ENCODE measurements around the gene TSPAN16. TPM values are rescaled to one million over a fixed set of nuclear protein-coding genes. Genes with fewer than 3 reads are reported as not detected.

TSPAN16 gene
- total RNA-seq, 2 experiments from 2014 or later: not detected

- Histone ChIP-seq H3K79me2 (ENCODE audit: insufficient read depth, low read depth, low read length) (no peaks in the 10 kb centered on the region), H3K9me3 (ENCODE audit: low read length) (no peaks in the 10 kb centered on the region), H3K4me1 (ENCODE audit: insufficient read depth, low read length, poor library complexity, severe bottlenecking) (peaks cover 36% of the 10 kb centered on the region), H2AFZ (ENCODE audit: low read length) (peak overlapping the region; percentile 78; the same call in 1 of the 2 replicates), H3K27ac (ENCODE audit: low read depth, low read length, poor library complexity, severe bottlenecking) (no peak overlapping the region), H4K20me1 (ENCODE audit: insufficient read depth, low read length) (no peaks in the 10 kb centered on the region), H3K4me3 (ENCODE audit: low read depth, low read length, poor library complexity, severe bottlenecking) (peak overlapping the region; percentile 96), H3K4me2 (ENCODE audit: low read length) (peak overlapping the region; percentile 94), H3K9me2 (ENCODE audit: insufficient read depth, low read length) (no peaks in the 10 kb centered on the region), H3K36me3 (ENCODE audit: insufficient read depth, low read length) (no peaks in the 10 kb centered on the region)
- intact Hi-C loops (cut with micrococcal nuclease; ENCODE audit: unreplicated experiment): no loop called here
- ChIA-PET POLR2A (no interaction called here), CTCF (ENCODE audit: unreplicated experiment) (no interaction called here)
- no peak for DNase-seq (ENCODE audit: low spot score)
- no peak for TF ChIP-seq CTCF (conservative IDR thresholded peaks at IDR 0.05; ENCODE audit: low read length)
- no peak for TF ChIP-seq EZH2phosphoT487 (IDR thresholded peaks at IDR 0.05; ENCODE audit: borderline replicate concordance, low read depth, low read length)
- BruUV-seq (replicated peaks): no TSS peak
These were observed 34.5 kb upstream of the TSPAN16 start for GRCh38 chr19:11261431-11261970.

GRCh38 chr19:11261971-11262839 is 33.8 kb upstream of the TSPAN16 start, which contains the start of gene DOCK6:
TSS of gene DOCK6 (minus strand) at chr19:11262524. CDS start at chr19:11262440, 84 bp downstream.
- Histone ChIP-seq H3K4me3 (ENCODE audit: low read depth, low read length, poor library complexity, severe bottlenecking) (peak within 1 kb of the TSS; percentile 96), H3K36me3 (ENCODE audit: insufficient read depth, low read length) (no peaks in the 10 kb centered on the region), H2AFZ (ENCODE audit: low read length) (peak within 1 kb of the TSS; percentile 78), H3K9me2 (ENCODE audit: insufficient read depth, low read length) (no peaks in the 10 kb centered on the region), H3K4me1 (ENCODE audit: insufficient read depth, low read length, poor library complexity, severe bottlenecking) (peaks cover 36% of the 10 kb centered on the region), H3K9me3 (ENCODE audit: low read length) (no peaks in the 10 kb centered on the region), H4K20me1 (ENCODE audit: insufficient read depth, low read length) (no peaks in the 10 kb centered on the region), H3K79me2 (ENCODE audit: insufficient read depth, low read depth, low read length) (no peaks in the 10 kb centered on the region), H3K4me2 (ENCODE audit: low read length) (peak within 1 kb of the TSS; percentile 94), H3K27ac (ENCODE audit: low read depth, low read length, poor library complexity, severe bottlenecking) (no peak within 1 kb of the TSS)
- TF ChIP-seq EZH2phosphoT487 (IDR thresholded peaks at IDR 0.05; ENCODE audit: borderline replicate concordance, low read depth, low read length) (no peak), CTCF (conservative IDR thresholded peaks at IDR 0.05; ENCODE audit: low read length) (peak; percentile 78)
- intact Hi-C loops (cut with micrococcal nuclease; ENCODE audit: unreplicated experiment): no loop called here
- no TSS peak for BruUV-seq (replicated peaks)
- peak; percentile 68 for DNase-seq (ENCODE audit: low spot score)
- ChIA-PET POLR2A (no interaction called here), CTCF (ENCODE audit: unreplicated experiment) (no interaction called here)

All from OCI-LY7 (cell line).